ENCODE results near the gene PLXNA4. TPM values are rescaled to one million over a fixed set of nuclear protein-coding genes. Genes with fewer than 3 reads are reported as not detected.

Gene PLXNA4
- total RNA-seq, 2 donors from 2014 or later: 1.4 to 2.3 TPM

- ATAC-seq (replicated peaks): no peak
- Mint-ChIP-seq H3K4me3 (peak overlapping the region; percentile 65), H3K9me3 (no peaks in the 10 kb centered on the region)
These were observed 1.2 kb upstream of the PLXNA4 start for GRCh38 chr7:132577206-132578049.

GRCh38 chr7:132576721-132577085 is 433 bp upstream of the PLXNA4 start:
- Mint-ChIP-seq H3K9me3 (no peaks in the 10 kb centered on the region), H3K4me1 (peaks cover 7% of the 10 kb centered on the region), H3K36me3 (ENCODE audit: low read depth) (no peaks in the 10 kb centered on the region), H3K27me3 (peaks cover 49% of the 10 kb centered on the region), H3K4me3 (peak overlapping the region; percentile 44), H3K27ac (no peak overlapping the region)
- ATAC-seq (replicated peaks): no peak

More at GRCh38 chr7:132577206-132578049, 1.2 kb upstream of the PLXNA4 start:
- H3K36me3 Mint-ChIP-seq (ENCODE audit: low read depth): no peaks in the 10 kb centered on the region
- H3K27ac Mint-ChIP-seq: no peak overlapping the region
- peaks cover 46% of the 10 kb centered on the region for H3K27me3 Mint-ChIP-seq
- H3K4me1 Mint-ChIP-seq: peaks cover 7% of the 10 kb centered on the region

GRCh38 chr7:132575419-132575981 is 770 bp downstream of the PLXNA4 start:
- H3K27ac Mint-ChIP-seq: no peak overlapping the region
- ATAC-seq (replicated peaks): peak; percentile 61
- H3K9me3 Mint-ChIP-seq: no peaks in the 10 kb centered on the region
- no peaks in the 10 kb centered on the region for H3K36me3 Mint-ChIP-seq (ENCODE audit: low read depth)
- H3K4me3 Mint-ChIP-seq: peak overlapping the region; percentile 44
- H3K27me3 Mint-ChIP-seq: peaks cover 58% of the 10 kb centered on the region
- H3K4me1 Mint-ChIP-seq: peaks cover 7% of the 10 kb centered on the region

DNA sequence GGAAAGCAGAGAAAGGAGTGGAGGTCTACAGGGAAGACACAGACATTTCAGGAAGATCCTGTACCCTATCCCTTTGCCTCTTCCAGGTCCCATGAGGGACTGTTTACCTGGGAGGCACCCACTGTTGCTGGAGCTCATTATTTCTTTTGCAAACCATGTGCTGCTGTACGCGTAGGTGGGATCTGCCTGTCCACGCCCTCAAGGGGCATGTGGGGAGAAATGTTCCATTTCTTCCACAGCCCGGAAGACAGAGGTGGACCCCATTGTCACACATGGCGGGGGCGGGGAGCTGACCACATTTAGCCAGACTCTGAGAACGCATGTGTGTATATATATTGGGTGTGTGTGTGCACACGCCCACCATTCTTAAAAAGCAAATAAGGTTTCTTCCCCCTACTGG is 2.0 kb downstream of the PLXNA4 start:
- no peaks in the 10 kb centered on the region for H3K9me3 Mint-ChIP-seq
- no peaks in the 10 kb centered on the region for H3K36me3 Mint-ChIP-seq (ENCODE audit: low read depth)
- H3K27ac Mint-ChIP-seq: no peak overlapping the region
- no peak for ATAC-seq (replicated peaks)
- H3K27me3 Mint-ChIP-seq: peaks cover 61% of the 10 kb centered on the region
- H3K4me3 Mint-ChIP-seq: peak overlapping the region; percentile 7
- H3K4me1 Mint-ChIP-seq: peaks cover 7% of the 10 kb centered on the region

DNA sequence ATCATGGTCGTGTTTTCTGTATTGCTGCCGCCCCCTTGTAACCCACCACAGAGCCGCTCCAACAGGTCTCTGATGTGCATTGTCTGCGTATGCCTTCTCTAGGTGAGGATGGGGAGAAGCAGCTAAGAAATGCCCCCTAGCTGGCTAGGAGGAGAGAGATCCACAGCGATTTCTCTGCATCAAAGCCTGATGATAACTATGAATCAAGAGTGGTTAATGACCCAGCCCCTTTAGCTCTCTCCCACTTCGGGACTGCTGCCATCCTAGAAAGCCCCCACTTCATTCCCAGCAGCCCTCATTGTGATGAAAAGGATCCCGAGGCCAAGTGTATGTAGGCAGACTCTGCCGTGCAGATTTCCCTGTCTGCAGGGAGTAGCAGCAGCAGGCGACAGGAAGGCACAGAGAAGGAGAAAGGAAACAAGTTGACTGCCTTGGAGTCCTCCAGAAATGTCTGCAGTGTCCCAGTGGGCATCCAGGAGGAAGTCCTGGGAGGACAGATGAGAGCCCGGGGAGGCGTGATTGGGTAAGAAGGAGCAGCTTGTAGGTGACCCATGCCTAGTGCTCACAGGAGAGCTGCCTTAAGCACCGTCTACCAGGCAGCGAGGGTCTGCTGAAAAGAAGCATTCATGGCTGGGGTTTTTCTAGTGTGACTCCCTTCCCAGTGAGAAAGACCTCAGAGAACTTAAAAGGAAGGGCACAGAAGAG is 2.9 kb downstream of the PLXNA4 start:
- Mint-ChIP-seq H3K9me3 (no peaks in the 10 kb centered on the region), H3K4me3 (peak overlapping the region; percentile 7), H3K4me1 (peaks cover 7% of the 10 kb centered on the region), H3K36me3 (ENCODE audit: low read depth) (no peaks in the 10 kb centered on the region), H3K27me3 (peaks cover 57% of the 10 kb centered on the region), H3K27ac (no peak overlapping the region)
- no peak for ATAC-seq (replicated peaks)

DNA sequence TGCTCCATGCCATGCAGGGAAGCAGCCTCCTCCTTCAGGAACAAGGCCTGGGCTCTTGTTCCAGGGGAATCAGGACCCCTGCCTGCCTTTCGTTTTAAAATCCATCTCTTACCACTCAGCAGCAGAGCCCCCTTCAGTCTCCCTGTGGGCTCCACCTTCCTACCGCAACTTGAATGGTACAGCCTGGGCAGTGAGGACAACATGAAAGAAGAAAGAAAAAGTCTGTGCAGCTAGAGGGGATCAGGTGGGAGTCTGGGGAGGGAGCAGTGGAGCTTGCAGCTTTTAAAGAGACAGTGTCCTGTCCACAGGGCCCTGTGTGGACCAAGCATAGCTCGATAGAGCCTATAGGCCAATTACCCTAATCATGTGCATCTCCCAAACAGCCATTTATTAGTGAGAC is 3.7 kb downstream of the PLXNA4 start:
- Mint-ChIP-seq H3K36me3 (ENCODE audit: low read depth) (no peaks in the 10 kb centered on the region), H3K27me3 (peaks cover 51% of the 10 kb centered on the region), H3K4me3 (no peak overlapping the region), H3K9me3 (no peaks in the 10 kb centered on the region), H3K27ac (no peak overlapping the region), H3K4me1 (no peaks in the 10 kb centered on the region)
- ATAC-seq (replicated peaks): no peak

- H3K27me3 Mint-ChIP-seq: peaks cover 54% of the 10 kb centered on the region
- H3K36me3 Mint-ChIP-seq (ENCODE audit: low read depth): no peaks in the 10 kb centered on the region
- H3K9me3 Mint-ChIP-seq: no peaks in the 10 kb centered on the region
- H3K4me1 Mint-ChIP-seq: no peaks in the 10 kb centered on the region
- H3K4me3 Mint-ChIP-seq: no peak overlapping the region
- H3K27ac Mint-ChIP-seq: no peak overlapping the region
- ATAC-seq (replicated peaks): no peak
These were observed 4.3 kb downstream of the PLXNA4 start for GRCh38 chr7:132571970-132572369.

DNA sequence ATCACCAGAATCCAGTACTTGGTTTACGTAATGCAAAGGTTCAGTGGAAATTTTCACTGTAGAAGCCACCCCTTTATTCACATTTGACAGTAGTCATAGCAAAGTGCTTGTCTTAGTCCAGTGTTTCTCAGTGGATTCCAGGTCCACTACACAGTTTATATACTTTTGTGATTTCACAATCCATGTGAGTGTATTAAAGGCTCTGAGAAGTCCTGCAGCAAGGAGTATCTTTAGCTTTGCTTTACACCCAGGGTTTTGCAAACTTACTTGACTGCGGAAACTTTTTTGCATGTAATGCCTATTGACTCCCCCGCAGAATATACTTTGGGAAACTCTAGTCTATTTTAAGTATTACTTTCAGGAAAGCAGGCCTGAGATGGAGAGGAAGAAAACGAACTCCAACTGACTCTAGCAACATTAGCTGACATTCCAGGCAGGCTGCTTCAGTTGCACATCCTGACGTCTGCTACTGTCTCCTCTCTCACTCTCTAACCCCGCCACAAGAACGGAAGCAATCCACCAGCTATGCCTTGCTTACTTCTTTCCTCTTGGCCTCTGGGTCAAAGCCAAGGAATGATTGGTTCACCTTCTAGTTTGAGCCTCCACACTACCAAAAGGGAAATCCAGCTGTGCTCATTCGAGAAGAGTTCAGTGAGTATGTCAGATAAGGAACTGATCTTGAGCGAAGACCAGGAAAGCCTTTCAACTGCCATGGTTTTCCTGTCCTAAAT is 6.2 kb downstream of the PLXNA4 start:
- H3K4me3 Mint-ChIP-seq: no peak overlapping the region
- H3K4me1 Mint-ChIP-seq: no peaks in the 10 kb centered on the region
- H3K9me3 Mint-ChIP-seq: no peaks in the 10 kb centered on the region
- no peak overlapping the region for H3K27ac Mint-ChIP-seq
- no peaks in the 10 kb centered on the region for H3K36me3 Mint-ChIP-seq (ENCODE audit: low read depth)
- ATAC-seq (replicated peaks): no peak
- H3K27me3 Mint-ChIP-seq: peaks cover 60% of the 10 kb centered on the region

DNA sequence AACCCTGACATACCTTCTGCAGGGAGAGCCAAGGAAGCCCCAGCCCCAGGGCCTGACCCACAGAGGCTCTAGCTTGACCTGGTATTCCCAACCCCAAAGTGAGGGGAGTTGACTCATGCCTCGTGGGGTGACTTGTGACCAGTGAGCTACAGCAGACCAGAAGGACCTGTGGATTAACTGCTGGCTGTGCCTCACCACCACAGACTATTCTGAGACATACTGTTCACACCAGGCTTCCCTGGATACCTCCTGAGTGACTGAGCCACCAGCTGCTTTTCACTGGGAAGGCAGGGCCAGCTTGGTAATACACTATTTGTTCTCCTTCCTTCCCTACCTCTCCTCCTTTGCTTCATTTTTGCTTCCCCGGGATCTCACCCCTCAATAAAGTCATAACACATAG is 7.3 kb downstream of the PLXNA4 start:
- no peak overlapping the region for H3K4me3 Mint-ChIP-seq
- no peak for ATAC-seq (replicated peaks)
- no peaks in the 10 kb centered on the region for H3K9me3 Mint-ChIP-seq
- no peaks in the 10 kb centered on the region for H3K4me1 Mint-ChIP-seq
- no peak overlapping the region for H3K27ac Mint-ChIP-seq
- no peaks in the 10 kb centered on the region for H3K36me3 Mint-ChIP-seq (ENCODE audit: low read depth)
- peaks cover 64% of the 10 kb centered on the region for H3K27me3 Mint-ChIP-seq

- no peak for ATAC-seq (replicated peaks)
- no peak overlapping the region for H3K4me3 Mint-ChIP-seq
- H3K27ac Mint-ChIP-seq: no peak overlapping the region
- no peaks in the 10 kb centered on the region for H3K4me1 Mint-ChIP-seq
- peaks cover 43% of the 10 kb centered on the region for H3K27me3 Mint-ChIP-seq
- no peaks in the 10 kb centered on the region for H3K9me3 Mint-ChIP-seq
- no peaks in the 10 kb centered on the region for H3K36me3 Mint-ChIP-seq (ENCODE audit: low read depth)
These were observed 10.4 kb downstream of the PLXNA4 start for GRCh38 chr7:132565885-132566284.

GRCh38 chr7:132565441-132565840 is 10.8 kb downstream of the PLXNA4 start:
- no peak overlapping the region for H3K27ac Mint-ChIP-seq
- no peaks in the 10 kb centered on the region for H3K4me1 Mint-ChIP-seq
- no peak for ATAC-seq (replicated peaks)
- H3K9me3 Mint-ChIP-seq: no peaks in the 10 kb centered on the region
- H3K27me3 Mint-ChIP-seq: peaks cover 40% of the 10 kb centered on the region
- no peaks in the 10 kb centered on the region for H3K36me3 Mint-ChIP-seq (ENCODE audit: low read depth)
- no peak overlapping the region for H3K4me3 Mint-ChIP-seq

GRCh38 chr7:132564849-132565248 is 11.4 kb downstream of the PLXNA4 start:
- Mint-ChIP-seq H3K9me3 (no peaks in the 10 kb centered on the region), H3K27me3 (peaks cover 35% of the 10 kb centered on the region), H3K4me3 (no peak overlapping the region), H3K27ac (no peak overlapping the region), H3K4me1 (no peaks in the 10 kb centered on the region), H3K36me3 (ENCODE audit: low read depth) (no peaks in the 10 kb centered on the region)
- ATAC-seq (replicated peaks): no peak

DNA sequence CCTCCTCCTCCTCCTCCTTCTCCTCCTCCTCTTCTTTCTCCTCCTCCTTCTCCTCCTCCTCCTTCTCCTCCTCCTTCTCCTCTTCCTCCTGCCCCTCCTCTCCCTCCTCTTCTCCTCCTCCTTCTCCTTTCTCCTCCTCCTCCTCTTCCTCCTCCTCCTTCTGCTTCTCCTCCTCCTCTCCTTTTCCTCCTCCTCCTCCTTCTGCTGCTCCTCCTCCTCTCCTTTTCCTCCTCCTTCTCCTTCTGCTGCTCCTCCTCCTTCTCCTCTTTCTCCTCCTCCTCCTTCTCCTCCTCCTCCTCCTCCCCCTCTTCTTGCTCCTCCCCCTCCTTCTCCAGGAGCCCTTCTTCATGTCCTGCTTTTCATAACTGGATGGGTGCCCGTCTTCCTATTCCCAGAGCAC is 12.2 kb downstream of the PLXNA4 start:
- ATAC-seq (replicated peaks): no peak
- no peaks in the 10 kb centered on the region for H3K4me1 Mint-ChIP-seq
- no peak overlapping the region for H3K27ac Mint-ChIP-seq
- H3K27me3 Mint-ChIP-seq: peaks cover 32% of the 10 kb centered on the region
- H3K9me3 Mint-ChIP-seq: no peaks in the 10 kb centered on the region
- no peaks in the 10 kb centered on the region for H3K36me3 Mint-ChIP-seq (ENCODE audit: low read depth)
- no peak overlapping the region for H3K4me3 Mint-ChIP-seq

- no peak for ATAC-seq (replicated peaks)
- no peak overlapping the region for H3K4me3 Mint-ChIP-seq
- H3K4me1 Mint-ChIP-seq: peaks cover 1% of the 10 kb centered on the region
- H3K27me3 Mint-ChIP-seq: peaks cover 26% of the 10 kb centered on the region
- H3K27ac Mint-ChIP-seq: no peak overlapping the region
- no peaks in the 10 kb centered on the region for H3K9me3 Mint-ChIP-seq
- no peaks in the 10 kb centered on the region for H3K36me3 Mint-ChIP-seq (ENCODE audit: low read depth)
These were observed 13.6 kb downstream of the PLXNA4 start for GRCh38 chr7:132562690-132563089.

All from activated T-helper 17 cell treated with anti-CD3 and anti-CD28 coated beads, Interleukin-2, amount 50 U/mL, for 72 hours (primary cell).